HCT116 (cell line): ENCODE measurements around the gene NEMP1. TPM values are rescaled to one million over a fixed set of nuclear protein-coding genes. Genes with fewer than 3 reads are reported as not detected.

Experiments used
- ATAC-seq: fragments of 200-7000 bp; cut with Tn5 transposase; 2 replicates; pipeline ENCODE4 v1.9.1; 2020; ENCODE audit warnings: mild to moderate bottlenecking, moderate library complexity
- BruUV-seq: library from RNA; stranded (reverse); fragments of 400-500 nt; replicated peaks from 2 replicates; lab custom pipeline; 2021; lab: Mats Ljungman, UMichigan
- CTCF ChIA-PET: fragments of 300-600 bp; sonication (Branson Sonifier 250); formaldehyde crosslinking; loops from one replicate; lab custom pipeline; 2021; ENCODE audit warnings: antibody characterized with exemption; lab: Charles Lee
- POLR2A ChIA-PET: fragments of 300-600, 350-600 bp; sonication (Branson Sonifier 250); formaldehyde crosslinking; loops from one replicate; lab custom pipeline; 2021; ENCODE audit warnings: antibody characterized with exemption; lab: Charles Lee
- RAD21 ChIA-PET, 2 experiments: fragments of 300-600 bp; sonication (Branson Sonifier 250); formaldehyde crosslinking; loops; one replicate each; lab custom pipeline; 2023; ENCODE audit warnings: low total read pairs in 2 of 2; ENCODE audit not compliant: uncharacterized antibody in 2 of 2, unreplicated experiment in 2 of 2, low non-redundant PET in 1 of 2; lab: Charles Lee
- DNase-seq: peaks from one replicate; pipeline ENCODE4 v3.0.0-alpha.2; 2010; ENCODE audit warnings: low read depth, low spot score
- H2AFZ ChIP-seq: fragments of 200-600 bp; shearing (Covaris generic), sonication (generic); 2 replicates; pipeline ENCODE4 v1.6.1; 2017; ENCODE audit warnings: low read depth, mixed run types, mixed read lengths, antibody characterized with exemption, low read length; ENCODE audit not compliant: poor library complexity, severe bottlenecking
- H3K27ac ChIP-seq: 2 replicates; pipeline ENCODE4 v1.5.1; 2012; ENCODE audit warnings: low read depth, low read length
- H3K27me3 ChIP-seq: fragments of 200-600 bp; sonication (generic); 2 replicates; pipeline ENCODE4 v1.6.1; 2016; ENCODE audit warnings: mixed run types, low read length, mixed read lengths; ENCODE audit not compliant: insufficient read depth
- H3K36me3 ChIP-seq, 2 experiments: fragments of 200-500 bp in 1 of 2; fragments of 200-600 bp in 1 of 2; sonication (Bioruptor generic) in 1 of 2; sonication (generic) in 1 of 2; 2 replicates each; pipeline versions ENCODE4 v1.5.1 to v1.6.1; 2014 to 2016; ENCODE audit warnings: low read length in 2 of 2, inconsistent platforms in 1 of 2, mixed read lengths in 1 of 2, mixed run types in 1 of 2; ENCODE audit not compliant: insufficient read depth in 2 of 2, control insufficient read depth in 1 of 2
- H3K4me1 ChIP-seq, 2 experiments: fragments of 200-600 bp in 1 of 2; sonication (generic) in 1 of 2; 2 replicates each; pipeline versions ENCODE4 v1.5.1 to v1.6.1; 2012 to 2017; ENCODE audit warnings: low read length in 2 of 2, inconsistent platforms in 1 of 2, mild to moderate bottlenecking in 1 of 2, mixed read lengths in 1 of 2, mixed run types in 1 of 2, moderate library complexity in 1 of 2; ENCODE audit not compliant: insufficient read depth in 2 of 2, control insufficient read depth in 1 of 2
- H3K4me2 ChIP-seq: fragments of 200-600 bp; sonication (generic); 2 replicates; pipeline ENCODE4 v1.6.1; 2017; ENCODE audit warnings: mixed run types, low read length, mixed read lengths
- H3K4me3 ChIP-seq, 2 experiments: fragments of 200-600 bp in 1 of 2; sonication (generic) in 1 of 2; replicated peaks in 1 of 2; 2 replicates each; pipeline ENCODE4 v1.5.1; 2011 to 2016; ENCODE audit warnings: low read length in 2 of 2, control low read depth in 1 of 2, low read depth in 1 of 2, mild to moderate bottlenecking in 1 of 2, mixed read lengths in 1 of 2, mixed run types in 1 of 2
- H3K79me2 ChIP-seq: fragments of 200-600 bp; sonication (generic); 2 replicates; pipeline ENCODE4 v1.6.1; 2017; ENCODE audit warnings: mild to moderate bottlenecking, mixed run types, low read length, moderate library complexity, mixed read lengths; ENCODE audit not compliant: insufficient read depth
- H3K9ac ChIP-seq: fragments of 200-600 bp; sonication (generic); 2 replicates; pipeline ENCODE4 v1.6.1; 2016; ENCODE audit warnings: low read length, mixed read lengths
- H3K9me2 ChIP-seq: fragments of 200-600 bp; sonication (generic), shearing (Covaris generic); 2 replicates; pipeline ENCODE4 v1.6.1; 2017; ENCODE audit warnings: mixed run types, mild to moderate bottlenecking, moderate library complexity; ENCODE audit not compliant: insufficient read depth
- H3K9me3 ChIP-seq, 2 experiments: fragments of 200-500 bp in 1 of 2; fragments of 200-600 bp in 1 of 2; sonication (Bioruptor generic) in 1 of 2; sonication (generic) in 1 of 2; 2 replicates each; pipeline ENCODE4 v1.6.1; 2014 to 2017; ENCODE audit warnings: low read length in 2 of 2, mixed read lengths in 2 of 2, inconsistent platforms in 1 of 2, low read depth in 1 of 2, mild to moderate bottlenecking in 1 of 2, mixed run types in 1 of 2, moderate library complexity in 1 of 2; ENCODE audit not compliant: control insufficient read depth in 1 of 2, insufficient read depth in 1 of 2
- H4K20me1 ChIP-seq: fragments of 200-600 bp; sonication (generic), shearing (Covaris generic); 2 replicates; pipeline ENCODE4 v1.6.1; 2017; ENCODE audit warnings: mixed run types, mild to moderate bottlenecking, moderate library complexity; ENCODE audit not compliant: insufficient read depth
- ATF3 ChIP-seq: IDR thresholded peaks from 2 replicates; pipeline ENCODE4 v1.6.1; 2012
- CEBPB ChIP-seq: IDR thresholded peaks from 2 replicates; pipeline ENCODE4 v1.6.1; 2012; ENCODE audit warnings: low read depth
- EZH2 ChIP-seq: fragments of 200-600 bp; sonication (generic); IDR thresholded peaks from 2 replicates; pipeline ENCODE4 v1.6.1; 2017; ENCODE audit warnings: antibody characterized with exemption, mixed run types
- intact Hi-C: fragments of 100-400 bp; cut with micrococcal nuclease; formaldehyde crosslinking; loops from 2 replicates; pipeline ENCODE4 v1.10.0; 2022
- total RNA-seq: library from RNA; stranded (reverse); gene quantifications from one replicate; pipeline ENCODE4 v1.2.1, GENCODE V29; 2021; ENCODE audit not compliant: unreplicated experiment
- TF ChIP-seq, protein P1 (sequence below): IDR thresholded peaks from 2 replicates; pipeline ENCODE4 v1.6.1; 2011; ENCODE audit warnings: mild to moderate bottlenecking, low read length, moderate library complexity; ENCODE audit not compliant: insufficient replicate concordance; ENCODE audit errors: extremely low read depth

The NEMP1 gene
- total RNA-seq, 1 experiment from 2014 or later = 35.2 TPM

DNA sequence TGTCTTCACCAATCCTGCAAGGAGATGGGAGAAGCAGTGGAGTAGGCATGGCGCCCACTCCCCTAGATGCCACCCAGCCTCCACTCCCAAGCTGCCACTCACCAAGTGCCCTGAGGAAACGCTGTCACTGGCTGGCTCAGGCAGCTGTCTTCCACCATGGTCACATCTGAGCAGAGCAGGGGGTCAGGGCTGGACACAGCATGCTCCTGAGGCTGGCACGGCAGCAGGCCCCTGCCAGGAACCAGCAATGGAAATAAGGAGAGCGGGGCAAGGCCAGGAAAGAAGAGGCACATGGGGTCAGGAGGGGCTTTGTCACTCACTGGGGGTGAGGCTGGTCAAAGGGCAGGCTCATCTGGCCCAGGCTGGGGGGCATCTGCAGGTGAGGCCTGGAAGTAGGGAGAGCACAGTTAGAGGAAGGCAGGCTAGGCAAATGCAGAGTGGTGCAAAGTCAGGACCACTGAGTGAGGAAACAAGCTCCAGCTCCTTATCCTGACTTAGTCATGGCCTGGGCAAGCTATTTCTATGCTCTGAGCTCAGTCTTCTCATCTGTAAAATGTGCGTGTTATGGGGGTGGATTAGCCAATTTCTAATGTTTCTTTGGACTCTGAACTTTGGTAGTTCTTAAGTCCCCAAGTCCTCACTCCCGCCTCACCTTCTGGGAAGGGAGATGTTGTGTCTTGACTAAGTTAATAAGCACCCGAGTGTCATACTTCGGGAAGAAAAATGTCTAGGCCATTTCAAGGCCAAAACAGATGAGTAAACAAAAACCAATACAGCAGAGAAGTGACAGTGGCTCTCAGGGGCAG is 18.4 kb upstream of the NEMP1 start:
- peak overlapping the region; percentile 83 for H3K27ac ChIP-seq
- intact Hi-C loops = no loop called here
- H3K9ac ChIP-seq = no peak overlapping the region
- no TSS peak for BruUV-seq
- POLR2A ChIA-PET = interaction anchor here (1.6 to 7.8 kb wide), 2 partner anchors 18 to 27 kb away, joined by 3 to 32 read pairs; partner anchors contain the start of gene NEMP1
- H3K4me1 ChIP-seq = peaks cover 40 to 62% of the 10 kb centered on the region in 2 experiments
- H4K20me1 ChIP-seq = no peaks in the 10 kb centered on the region
- H3K36me3 ChIP-seq = peaks cover 17 to 22% of the 10 kb centered on the region in 2 experiments; a peak in 3 of 4 replicates
- no peaks in the 10 kb centered on the region for H3K9me3 ChIP-seq
- RAD21 ChIA-PET = no interaction called here
- H2AFZ ChIP-seq = no peak overlapping the region
- ATAC-seq (no peak), DNase-seq (no peak)
- H3K27me3 ChIP-seq = no peaks in the 10 kb centered on the region
- CTCF ChIA-PET = interaction anchor here (1.0 to 3.8 kb wide), 2 partner anchors 14 to 86 kb away, joined by 4 to 32 read pairs; partner anchors contain the start of gene STAT6
- TF ChIP-seq, protein P1, sequence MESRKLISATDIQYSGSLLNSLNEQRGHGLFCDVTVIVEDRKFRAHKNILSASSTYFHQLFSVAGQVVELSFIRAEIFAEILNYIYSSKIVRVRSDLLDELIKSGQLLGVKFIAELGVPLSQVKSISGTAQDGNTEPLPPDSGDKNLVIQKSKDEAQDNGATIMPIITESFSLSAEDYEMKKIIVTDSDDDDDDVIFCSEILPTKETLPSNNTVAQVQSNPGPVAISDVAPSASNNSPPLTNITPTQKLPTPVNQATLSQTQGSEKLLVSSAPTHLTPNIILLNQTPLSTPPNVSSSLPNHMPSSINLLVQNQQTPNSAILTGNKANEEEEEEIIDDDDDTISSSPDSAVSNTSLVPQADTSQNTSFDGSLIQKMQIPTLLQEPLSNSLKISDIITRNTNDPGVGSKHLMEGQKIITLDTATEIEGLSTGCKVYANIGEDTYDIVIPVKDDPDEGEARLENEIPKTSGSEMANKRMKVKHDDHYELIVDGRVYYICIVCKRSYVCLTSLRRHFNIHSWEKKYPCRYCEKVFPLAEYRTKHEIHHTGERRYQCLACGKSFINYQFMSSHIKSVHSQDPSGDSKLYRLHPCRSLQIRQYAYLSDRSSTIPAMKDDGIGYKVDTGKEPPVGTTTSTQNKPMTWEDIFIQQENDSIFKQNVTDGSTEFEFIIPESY = no peak
- TF ChIP-seq EZH2 (no peak), ATF3 (no peak), CEBPB (no peak)
- H3K79me2 ChIP-seq = peaks cover 10% of the 10 kb centered on the region
- H3K4me2 ChIP-seq = peak overlapping the region; percentile 30; the same call in 1 of the 2 replicates
- no peaks in the 10 kb centered on the region for H3K9me2 ChIP-seq
- no peak overlapping the region for H3K4me3 ChIP-seq
